Large intestine (tissue), 3 donors: ENCODE results near the gene BZW2. TPM values are rescaled to one million over a fixed set of nuclear protein-coding genes. Genes with fewer than 3 reads are reported as not detected.

Experiments
- DNase-seq, 2 donors: peaks; one replicate each; pipeline versions ENCODE4 v3.0.0 to v3.0.0-alpha.2; 2013
- H3K27ac ChIP-seq: one replicate; pipeline ENCODE4 v1.5.1; 2013; ENCODE audit warnings: low read length
- H3K27me3 ChIP-seq: 2 replicates; pipeline ENCODE4 v1.6.1; 2013; ENCODE audit warnings: low read length; ENCODE audit not compliant: control insufficient read depth, insufficient read depth
- H3K36me3 ChIP-seq: 2 replicates; pipeline ENCODE4 v1.6.1; 2013; ENCODE audit warnings: low read length; ENCODE audit not compliant: control insufficient read depth, insufficient read depth
- H3K4me1 ChIP-seq: one replicate; pipeline ENCODE4 v1.6.1; 2013; ENCODE audit warnings: low read length; ENCODE audit not compliant: control insufficient read depth, insufficient read depth
- H3K4me3 ChIP-seq: one replicate; pipeline ENCODE4 v1.5.1; 2013; ENCODE audit warnings: low read length
- H3K9me3 ChIP-seq: one replicate; pipeline ENCODE4 v1.6.1; 2013; ENCODE audit warnings: mild to moderate bottlenecking, low read depth, low read length, moderate library complexity; ENCODE audit not compliant: control insufficient read depth
- WGBS: methylation state at CpG from one replicate; pipeline ENCODE4 v1.1.5; 2013; ENCODE audit warnings: low lambda C conversion rate; ENCODE audit not compliant: insufficient coverage; 5-methylcytosine and 5-hydroxymethylcytosine counted together
- polyA plus RNA-seq: library from polyadenylated mRNA; unstranded; fragments of 120-200 nt; gene quantifications from one replicate; pipeline ENCODE4 v1.2.1, GENCODE V29; 2013

BZW2 gene
- polyA plus RNA-seq, 1 donor: 69.7 TPM

GRCh38 chr7:16742547-16742946 lies 96.6 kb downstream of the BZW2 start:
- DNase-seq: no peak
- no peaks in the 10 kb centered on the region for H3K36me3 ChIP-seq
- no peaks in the 10 kb centered on the region for H3K9me3 ChIP-seq
- H3K4me1 ChIP-seq: peaks cover 10% of the 10 kb centered on the region
- H3K27ac ChIP-seq: no peak overlapping the region
- no peaks in the 10 kb centered on the region for H3K27me3 ChIP-seq
- H3K4me3 ChIP-seq: no peak overlapping the region
- WGBS: no CpG with 5 or more reads among the region's 3 CpGs

DNA sequence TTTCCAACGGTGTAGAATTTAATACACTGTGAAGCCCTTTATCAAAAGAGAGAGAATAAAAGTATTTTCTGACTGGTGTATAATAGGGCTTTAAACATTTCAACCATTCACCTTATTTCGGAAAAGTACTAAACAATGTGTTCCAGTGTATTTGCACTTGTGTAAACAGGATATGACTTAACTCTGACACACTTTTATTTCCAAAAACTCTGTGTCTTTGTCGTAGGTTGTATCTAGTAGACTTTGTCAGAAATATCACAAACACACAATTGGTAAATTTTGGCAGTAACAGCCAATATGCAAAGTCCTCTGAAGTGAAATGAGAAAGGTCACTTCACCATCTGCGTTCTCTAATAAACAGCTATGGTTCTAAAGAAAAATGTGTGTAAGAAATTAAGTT lies 97.3 kb downstream of the BZW2 start:
- no peaks in the 10 kb centered on the region for H3K27me3 ChIP-seq
- H3K9me3 ChIP-seq: no peaks in the 10 kb centered on the region
- DNase-seq: no peak
- H3K36me3 ChIP-seq: no peaks in the 10 kb centered on the region
- no peak overlapping the region for H3K27ac ChIP-seq
- no CpG with 5 or more reads among the region's 4 CpGs for WGBS
- H3K4me1 ChIP-seq: peaks cover 10% of the 10 kb centered on the region
- H3K4me3 ChIP-seq: no peak overlapping the region

DNA sequence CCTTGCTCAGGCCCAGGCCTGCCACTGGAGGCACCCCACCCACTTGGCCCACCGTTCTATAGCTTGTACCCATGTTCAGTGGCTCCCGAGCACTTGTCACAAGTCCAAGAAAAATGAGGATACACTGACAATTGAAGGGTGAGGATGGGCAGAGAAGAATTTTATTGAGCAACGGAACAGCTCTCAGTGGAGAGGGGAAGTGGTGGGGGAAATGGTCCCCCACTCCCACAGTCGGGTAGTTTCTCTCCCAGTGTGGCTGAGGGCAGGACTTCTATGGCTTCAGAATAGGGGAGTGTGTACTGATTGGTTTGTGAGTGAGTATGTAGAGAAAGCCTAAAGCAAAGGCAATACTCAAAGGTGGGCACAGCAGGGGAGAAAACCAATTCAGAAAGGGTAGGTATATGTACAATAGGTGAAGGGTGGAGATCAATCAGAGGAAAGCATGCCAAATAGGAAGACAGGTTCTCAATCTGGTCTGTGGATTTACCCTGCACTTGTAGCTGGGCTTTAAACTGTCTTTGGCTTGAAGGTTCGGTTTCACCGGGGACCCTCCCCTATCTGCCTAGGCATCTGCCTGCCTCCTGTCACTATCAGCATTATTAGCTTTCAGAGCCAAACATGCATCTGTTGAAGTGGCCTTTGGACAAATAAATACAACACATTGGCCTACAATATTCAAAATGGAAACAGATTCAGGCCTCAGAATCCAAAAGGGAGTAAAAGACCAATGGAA lies 98.7 kb downstream of the BZW2 start:
- no peak for DNase-seq
- Histone ChIP-seq H3K9me3 (no peaks in the 10 kb centered on the region), H3K27me3 (no peaks in the 10 kb centered on the region), H3K27ac (no peak overlapping the region), H3K4me1 (peaks cover 9% of the 10 kb centered on the region), H3K36me3 (no peaks in the 10 kb centered on the region), H3K4me3 (no peak overlapping the region)
- WGBS: 63% methylated on average over 2 of the region's 6 CpGs

- WGBS: no CpG with 5 or more reads among the region's 2 CpGs
- Histone ChIP-seq H3K27me3 (no peaks in the 10 kb centered on the region), H3K9me3 (no peaks in the 10 kb centered on the region), H3K36me3 (no peaks in the 10 kb centered on the region), H3K4me1 (peaks cover 2% of the 10 kb centered on the region), H3K4me3 (no peak overlapping the region), H3K27ac (no peak overlapping the region)
- DNase-seq: no peak
Observed at GRCh38 chr7:16745645-16746044, 99.7 kb downstream of the BZW2 start.

- H3K27me3 ChIP-seq: no peaks in the 10 kb centered on the region
- DNase-seq: no peak
- H3K4me3 ChIP-seq: no peak overlapping the region
- no peaks in the 10 kb centered on the region for H3K9me3 ChIP-seq
- WGBS: no CpG with 5 or more reads among the region's 1 CpG
- no peaks in the 10 kb centered on the region for H3K4me1 ChIP-seq
- no peaks in the 10 kb centered on the region for H3K36me3 ChIP-seq
- H3K27ac ChIP-seq: no peak overlapping the region
Observed at GRCh38 chr7:16747102-16747501, 101.1 kb downstream of the BZW2 start.

DNA sequence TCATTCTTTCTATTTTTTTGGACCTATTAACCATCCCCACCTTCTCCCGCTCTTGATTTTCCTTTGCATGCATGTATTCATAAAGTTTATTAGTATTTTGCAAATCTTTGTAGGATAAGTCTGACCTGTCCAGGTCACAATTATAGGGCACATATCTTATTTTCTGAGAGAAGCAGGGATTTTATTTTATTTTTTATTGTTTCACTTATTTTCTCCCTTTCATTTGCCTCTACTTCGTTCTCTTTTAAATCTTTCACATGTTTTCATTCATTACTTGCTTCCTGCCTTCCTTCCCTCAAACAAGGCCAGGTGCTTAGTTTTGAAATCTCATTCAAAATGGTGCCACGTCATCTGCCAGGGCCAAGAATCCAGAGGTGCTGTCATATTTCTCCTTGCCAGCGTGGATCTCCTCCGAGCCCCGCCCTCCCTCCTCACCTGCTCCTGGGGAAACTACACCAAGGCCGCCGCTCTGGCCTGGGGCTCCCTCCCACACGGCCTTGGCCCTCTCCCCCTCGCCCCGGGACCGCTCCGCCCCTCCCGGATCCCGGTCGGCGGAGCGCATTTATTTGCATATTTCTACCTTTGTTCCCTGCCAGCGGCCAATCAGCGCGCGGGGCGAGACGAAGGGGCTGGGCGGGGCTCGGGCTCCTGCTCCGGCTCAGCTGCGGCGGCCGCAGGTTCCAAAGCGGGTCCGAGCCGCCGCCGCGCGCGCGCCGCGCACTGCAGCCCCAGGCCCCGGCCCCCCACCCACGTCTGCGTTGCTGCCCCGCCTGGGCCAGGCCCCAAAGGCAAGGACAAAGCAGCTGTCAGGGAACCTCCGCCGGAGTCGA lies 107.3 kb downstream of the BZW2 start, which contains the start of gene TSPAN13:
TSS of gene TSPAN13 (plus strand) at position 654 of the 830 bp plus-strand sequence. CDS start 213 bp downstream, outside the sequence.
- peak; percentile 97 to 99 for DNase-seq
- WGBS: 54% methylated on average over 2 of the region's 48 CpGs
- peak within 1 kb of the TSS; percentile 95 for H3K4me3 ChIP-seq

DNA sequence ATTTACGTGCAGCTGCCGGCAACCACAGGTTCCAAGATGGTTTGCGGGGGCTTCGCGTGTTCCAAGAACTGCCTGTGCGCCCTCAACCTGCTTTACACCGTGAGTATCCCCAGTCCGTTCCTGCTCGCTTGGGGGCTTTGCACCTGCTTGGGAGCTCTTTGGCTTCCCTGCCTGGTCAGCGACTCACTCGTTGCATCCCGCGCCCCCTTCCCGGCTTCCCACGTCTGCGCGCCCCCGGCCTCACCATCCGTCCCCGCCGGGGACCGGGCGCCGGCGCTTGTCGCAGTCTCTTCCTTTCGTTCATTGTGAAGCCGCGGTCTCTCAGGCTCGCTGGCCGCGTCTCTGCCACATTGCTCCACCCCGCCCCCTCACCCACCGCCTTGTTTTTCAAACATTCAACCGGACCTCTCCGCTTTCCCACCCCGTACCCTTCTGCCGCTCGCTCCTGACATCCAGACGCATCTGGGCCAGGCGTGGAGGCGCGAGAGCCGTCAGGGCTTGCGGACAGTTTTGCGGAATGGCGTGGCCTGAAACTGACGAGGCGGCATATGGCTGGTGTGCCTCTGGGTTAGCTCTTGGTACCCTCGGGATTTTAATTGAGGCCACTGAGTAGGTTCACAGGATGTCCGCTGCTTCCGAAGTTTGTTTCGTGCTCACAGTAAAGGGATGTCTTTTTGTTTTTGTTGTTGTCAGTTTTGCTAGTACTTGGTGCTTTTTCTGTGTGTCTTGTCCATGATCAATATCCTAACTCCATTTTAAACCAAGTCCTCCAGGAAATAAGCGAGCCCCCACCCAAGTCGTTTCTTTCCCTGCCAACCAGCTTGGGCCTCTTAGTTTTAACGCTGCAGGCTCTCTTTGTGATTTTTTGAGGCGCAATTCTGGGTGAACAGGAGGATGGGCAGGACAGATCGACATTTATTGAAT lies 108.2 kb downstream of the BZW2 start:
- no peaks in the 10 kb centered on the region for H3K27me3 ChIP-seq
- H3K4me1 ChIP-seq: no peaks in the 10 kb centered on the region
- peak overlapping the region; percentile 94 for H3K27ac ChIP-seq
- H3K4me3 ChIP-seq: peak overlapping the region; percentile 95
- no peaks in the 10 kb centered on the region for H3K36me3 ChIP-seq
- H3K9me3 ChIP-seq: no peaks in the 10 kb centered on the region
- no CpG with 5 or more reads among the region's 58 CpGs for WGBS
- peak in 1 of 2 donors; percentile 66 for DNase-seq

More for the DNA sequence above, 107.3 kb downstream of the BZW2 start, which contains the start of gene TSPAN13:
- Histone ChIP-seq H3K36me3 (no peaks in the 10 kb centered on the region), H3K4me1 (no peaks in the 10 kb centered on the region), H3K9me3 (no peaks in the 10 kb centered on the region), H3K27me3 (no peaks in the 10 kb centered on the region), H3K27ac (peak within 1 kb of the TSS; percentile 94)

- Histone ChIP-seq H3K4me3 (peak overlapping the region; percentile 95), H3K27ac (peak overlapping the region; percentile 94), H3K36me3 (no peaks in the 10 kb centered on the region), H3K27me3 (no peaks in the 10 kb centered on the region), H3K9me3 (no peaks in the 10 kb centered on the region), H3K4me1 (no peaks in the 10 kb centered on the region)
- 33% methylated on average over 1 of the region's 6 CpGs for WGBS
- DNase-seq: peak in 1 of 2 donors; percentile 66
Observed at GRCh38 chr7:16754856-16755317, 108.9 kb downstream of the BZW2 start.

GRCh38 chr7:16755397-16755796 lies 109.4 kb downstream of the BZW2 start:
- Histone ChIP-seq H3K27ac (peak overlapping the region; percentile 94), H3K27me3 (no peaks in the 10 kb centered on the region), H3K9me3 (no peaks in the 10 kb centered on the region), H3K36me3 (no peaks in the 10 kb centered on the region), H3K4me1 (no peaks in the 10 kb centered on the region), H3K4me3 (peak overlapping the region; percentile 95)
- no peak for DNase-seq
